Kidney glomerular epithelial cell (primary cell): ENCODE data around the gene LRRC31.

ENCODE experiments used
- DNase-seq: peaks from one replicate; lab custom pipeline; 2025; lab: John Stamatoyannopoulos, UW

The LRRC31 gene

GRCh38 chr3:169863458-169863899 is 6.3 kb downstream of the LRRC31 start:
- peak; percentile 60 for DNase-seq

- DNase-seq: no peak
Measured at GRCh38 chr3:169861871-169862270, 7.9 kb downstream of the LRRC31 start.

GRCh38 chr3:169857811-169858210 is 11.9 kb downstream of the LRRC31 start:
- DNase-seq: no peak

- no peak for DNase-seq
Measured at GRCh38 chr3:169855514-169855913, 14.2 kb downstream of the LRRC31 start.

- DNase-seq: no peak
Measured at GRCh38 chr3:169850618-169851017, 19.1 kb downstream of the LRRC31 start.

- DNase-seq: no peak
Measured at GRCh38 chr3:169848741-169849140, 21.0 kb downstream of the LRRC31 start.

GRCh38 chr3:169847896-169848295 is 21.8 kb downstream of the LRRC31 start:
- no peak for DNase-seq

GRCh38 chr3:169846458-169847193 is 23.1 kb downstream of the LRRC31 start:
- peak; percentile 94 for DNase-seq

GRCh38 chr3:169842960-169843359 is 26.8 kb downstream of the LRRC31 start:
- no peak for DNase-seq

- DNase-seq: peak; percentile 28
Measured at GRCh38 chr3:169841171-169841570, 28.6 kb downstream of the LRRC31 start.

GRCh38 chr3:169838511-169839030 is 31.2 kb downstream of the LRRC31 start:
- DNase-seq: no peak

- DNase-seq: no peak
Measured at GRCh38 chr3:169836942-169837275, 32.8 kb downstream of the LRRC31 start.

GRCh38 chr3:169836078-169836941 is 33.4 kb downstream of the LRRC31 start:
- peak; percentile 34 for DNase-seq

GRCh38 chr3:169835533-169835932 is 34.2 kb downstream of the LRRC31 start:
- no peak for DNase-seq

GRCh38 chr3:169827712-169828111 is 42.0 kb downstream of the LRRC31 start:
- DNase-seq: no peak

GRCh38 chr3:169825316-169825715 is 44.4 kb downstream of the LRRC31 start:
- no peak for DNase-seq

- DNase-seq: no peak
Measured at GRCh38 chr3:169822983-169823382, 46.8 kb downstream of the LRRC31 start.

GRCh38 chr3:169822540-169822939 is 47.2 kb downstream of the LRRC31 start:
- no peak for DNase-seq

- no peak for DNase-seq
Measured at GRCh38 chr3:169822091-169822490, 47.6 kb downstream of the LRRC31 start.

- peak; percentile 73 for DNase-seq
Measured at GRCh38 chr3:169818316-169818715, 51.4 kb downstream of the LRRC31 start.

- no peak for DNase-seq
Measured at GRCh38 chr3:169815590-169816150, 54.1 kb downstream of the LRRC31 start.

- DNase-seq: no peak
Measured at GRCh38 chr3:169813757-169814517, 55.8 kb downstream of the LRRC31 start.
